ENCODE data around the gene KDM4D.
"Not testable (repeated sequence)": the region's sequence is repeated elsewhere in the genome, so short reads cannot be mapped to it uniquely, and the experiment has no call there.

KDM4D gene

GRCh38 chr11:94973099-94973968 is at the start of gene KDM4D, which contains the start of gene CWC15:
Gene KDM4D (plus strand): TSS chr11:94973709. CDS start chr11:94997373, 23,664 bp downstream.
Gene CWC15 (minus strand): TSS chr11:94973556. CDS start chr11:94972185, 1,371 bp downstream.
- DNase-seq = peak; percentile 75 to 94

GRCh38 chr11:94924171-94924572 is 49.3 kb upstream of the KDM4D start:
- DNase-seq = no peak

- no peak for DNase-seq
Measured at GRCh38 chr11:94924612-94925011, 48.9 kb upstream of the KDM4D start.

DNA sequence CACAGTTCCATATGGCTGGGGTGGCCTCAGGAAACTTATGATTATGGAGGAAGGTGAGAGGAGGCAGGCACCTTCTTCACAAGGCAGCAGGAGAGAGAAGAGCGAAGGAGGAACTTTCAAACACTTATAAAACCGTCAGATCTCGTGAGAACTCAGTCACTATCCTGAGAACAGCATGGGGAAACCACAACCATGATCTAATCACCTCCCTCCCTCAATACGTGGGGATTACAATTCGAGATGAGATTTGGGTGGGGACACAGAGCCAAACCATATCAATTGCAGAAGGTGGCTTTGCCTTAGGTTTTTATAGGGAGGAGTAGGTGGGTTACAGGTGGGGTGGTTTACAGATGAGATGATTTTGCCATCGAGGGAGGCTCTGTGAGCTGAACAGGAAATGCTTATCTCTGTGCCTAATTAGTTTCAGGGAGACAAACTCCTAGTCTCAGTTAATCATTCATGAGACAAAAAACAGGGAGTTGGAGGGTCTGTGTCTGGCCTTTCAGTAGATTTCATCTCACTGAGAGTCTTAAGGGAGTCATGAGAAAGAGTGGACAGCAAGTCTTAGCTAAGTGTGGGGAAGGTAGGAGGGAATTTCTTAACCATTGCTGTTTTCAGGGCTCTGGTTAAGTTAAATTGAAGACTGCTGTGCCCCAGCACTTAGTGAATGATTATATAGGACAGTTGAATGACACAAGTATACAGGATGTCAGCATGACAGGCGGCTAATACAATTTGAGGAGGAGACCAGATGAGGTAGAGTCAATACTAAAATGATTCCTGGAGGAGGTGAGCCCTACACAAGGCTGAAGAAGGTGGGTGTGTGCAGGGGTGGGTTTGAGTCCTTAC is 47.9 kb upstream of the KDM4D start:
- DNase-seq = no peak

DNA sequence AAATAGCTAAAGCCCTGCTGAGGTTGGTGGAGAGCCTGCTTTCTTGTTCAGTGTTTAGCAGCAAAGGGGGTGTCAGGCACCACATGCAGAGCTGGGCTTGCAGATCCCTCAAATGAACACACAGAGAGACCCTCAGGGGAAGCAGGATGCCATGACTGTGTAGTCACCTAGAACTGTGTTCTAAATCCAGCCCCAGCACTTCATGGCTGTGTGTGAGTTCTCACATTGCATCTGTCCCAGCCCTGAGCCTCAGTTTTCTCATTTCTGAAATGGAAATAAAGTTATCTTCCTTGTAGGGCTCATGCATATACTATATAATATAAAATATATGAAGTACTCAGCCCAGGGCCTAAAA is 47.3 kb upstream of the KDM4D start:
- DNase-seq = no peak

GRCh38 chr11:94926698-94927237 is 46.7 kb upstream of the KDM4D start:
- DNase-seq = no peak

DNA sequence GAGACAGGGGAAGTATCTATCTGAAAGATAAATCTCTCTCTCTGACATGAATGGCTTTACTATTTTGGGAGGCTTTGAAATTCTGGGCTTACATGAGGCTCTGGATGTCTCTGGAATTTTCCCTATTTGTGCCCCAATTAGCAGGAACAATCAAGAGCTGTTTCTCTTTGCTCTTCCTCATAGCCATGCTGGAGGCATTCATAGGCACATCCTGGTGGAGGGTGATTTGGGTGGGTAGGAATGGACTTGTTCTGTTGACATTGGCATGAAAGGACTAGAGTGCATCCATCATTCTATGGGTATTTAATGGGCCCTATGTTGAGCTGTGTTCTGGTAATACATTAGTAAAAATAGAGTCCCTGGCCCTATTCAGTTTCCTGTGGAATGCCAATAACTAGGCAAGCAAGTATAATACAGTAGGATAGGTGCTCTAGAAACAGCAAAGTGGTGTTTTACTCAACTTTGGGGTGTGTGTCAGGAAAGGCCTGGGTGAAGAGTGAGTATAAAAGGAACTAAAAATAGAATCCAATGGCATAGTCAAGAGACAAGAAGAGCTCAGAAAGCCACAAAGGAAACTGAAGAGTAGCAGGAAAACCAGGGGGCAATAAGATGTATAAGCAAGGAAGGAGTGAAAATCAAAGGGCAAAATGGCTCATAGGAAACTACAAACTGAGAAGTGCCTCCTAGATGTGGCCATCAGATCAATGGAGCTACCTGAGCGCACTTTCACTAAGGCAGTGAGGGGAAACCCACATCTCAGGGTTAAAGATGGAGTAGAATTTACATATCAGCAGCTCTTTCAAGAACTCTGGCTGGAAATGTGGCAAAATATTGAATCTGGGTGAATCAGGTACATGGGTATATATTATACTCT is 45.2 kb upstream of the KDM4D start:
- DNase-seq = no peak

DNA sequence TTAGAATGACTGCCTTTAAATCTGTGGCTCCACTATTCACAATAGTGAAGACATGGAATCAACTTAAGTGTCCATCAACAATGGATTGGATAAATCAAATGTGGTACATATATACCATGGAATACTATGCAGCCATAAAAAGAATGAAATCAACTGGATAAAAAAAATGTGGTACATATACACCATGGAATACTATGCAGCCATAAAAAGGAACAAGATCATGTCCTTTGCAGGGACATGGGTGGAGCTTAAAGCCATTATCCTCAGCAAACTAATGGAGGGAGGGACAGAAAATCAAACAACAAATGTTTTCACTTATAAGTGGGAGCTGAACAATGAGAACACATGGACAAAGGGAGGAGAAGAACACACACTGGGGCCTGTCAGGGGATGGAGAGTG is 41.4 kb upstream of the KDM4D start:
- DNase-seq = not testable (repeated sequence)

DNA sequence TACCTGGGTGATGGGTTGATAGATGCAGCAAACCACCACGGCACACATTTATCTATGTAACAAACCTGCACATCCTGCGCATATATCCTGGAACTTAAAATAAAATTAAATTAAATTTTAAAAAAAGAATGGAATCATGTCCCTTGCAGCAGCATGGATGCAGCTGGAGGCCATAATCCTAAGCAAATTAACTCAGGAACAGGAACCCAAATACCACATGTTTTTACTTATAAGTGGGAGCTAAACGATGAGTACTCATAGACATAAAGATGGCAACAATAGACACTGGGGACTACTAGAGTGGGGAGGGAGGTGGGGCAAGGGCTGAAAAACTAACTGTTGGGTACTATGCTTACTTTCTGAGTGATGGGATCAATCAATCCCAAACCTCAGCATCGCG is 41.0 kb upstream of the KDM4D start:
- DNase-seq = no peak

- no peak for DNase-seq
Measured at GRCh38 chr11:94933223-94934130, 40.0 kb upstream of the KDM4D start.

GRCh38 chr11:94934362-94934761 is 39.1 kb upstream of the KDM4D start:
- DNase-seq = no peak

DNA sequence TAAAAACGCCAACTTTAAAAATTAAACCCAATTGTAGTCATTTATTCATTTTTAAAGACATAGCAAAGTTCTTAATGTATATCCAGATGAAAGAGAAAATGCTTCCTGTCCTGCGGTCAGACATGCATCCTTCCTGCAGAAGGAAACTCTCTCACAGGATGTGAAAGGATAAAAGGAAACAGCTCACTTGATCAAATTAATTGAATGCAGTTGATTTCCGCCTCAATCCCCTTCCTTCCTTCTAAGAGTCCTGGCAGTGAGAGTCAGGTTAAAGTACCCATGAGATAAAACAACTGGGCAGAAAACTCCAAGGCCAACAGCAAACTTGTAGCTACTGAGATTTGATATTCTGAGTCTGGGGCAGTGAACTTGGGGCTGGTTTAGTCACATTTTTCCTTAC is 38.7 kb upstream of the KDM4D start:
- DNase-seq = no peak

GRCh38 chr11:94938095-94939055 is 35.1 kb upstream of the KDM4D start:
- DNase-seq = peak; percentile 17 to 65

GRCh38 chr11:94939346-94939745 is 34.2 kb upstream of the KDM4D start:
- DNase-seq = no peak

DNA sequence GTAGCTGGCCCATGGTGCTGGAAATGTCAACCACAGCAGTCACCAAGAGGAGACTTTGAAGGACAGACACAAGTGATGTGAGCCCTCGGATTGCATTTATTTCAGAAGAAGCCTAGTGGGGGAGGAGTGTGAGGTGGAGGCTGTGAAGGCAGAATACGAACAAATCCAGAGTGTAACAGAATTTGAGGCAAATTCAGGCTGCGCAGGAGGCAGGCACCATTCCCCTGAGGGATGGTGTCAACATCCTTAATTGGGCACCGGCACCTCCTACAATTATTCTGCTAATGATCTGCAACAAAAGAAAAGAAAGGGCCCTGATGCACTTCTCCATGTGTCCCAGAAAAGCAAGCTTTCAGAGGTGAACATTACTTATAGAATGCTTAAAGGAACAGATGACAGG is 32.4 kb upstream of the KDM4D start:
- no peak for DNase-seq

DNA sequence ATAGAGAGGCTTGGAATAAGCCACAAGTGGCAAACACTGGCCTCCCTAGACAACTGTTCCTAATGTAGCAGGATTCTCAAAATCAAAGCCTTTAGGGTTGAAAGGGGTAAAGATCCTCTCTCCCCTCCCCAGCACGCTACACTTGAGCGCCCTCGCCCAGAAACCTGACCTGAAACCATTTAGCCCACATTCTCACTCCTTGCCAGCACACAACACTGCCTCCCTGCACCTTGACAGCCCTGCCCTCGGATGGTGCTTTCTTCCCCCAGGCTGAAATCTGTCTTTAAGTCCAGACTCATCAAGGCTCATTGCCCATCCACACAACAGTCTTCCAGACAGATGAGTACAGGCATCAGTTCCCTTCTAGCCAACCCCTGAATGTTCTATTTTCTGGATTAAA is 26.7 kb upstream of the KDM4D start:
- DNase-seq = no peak

DNA sequence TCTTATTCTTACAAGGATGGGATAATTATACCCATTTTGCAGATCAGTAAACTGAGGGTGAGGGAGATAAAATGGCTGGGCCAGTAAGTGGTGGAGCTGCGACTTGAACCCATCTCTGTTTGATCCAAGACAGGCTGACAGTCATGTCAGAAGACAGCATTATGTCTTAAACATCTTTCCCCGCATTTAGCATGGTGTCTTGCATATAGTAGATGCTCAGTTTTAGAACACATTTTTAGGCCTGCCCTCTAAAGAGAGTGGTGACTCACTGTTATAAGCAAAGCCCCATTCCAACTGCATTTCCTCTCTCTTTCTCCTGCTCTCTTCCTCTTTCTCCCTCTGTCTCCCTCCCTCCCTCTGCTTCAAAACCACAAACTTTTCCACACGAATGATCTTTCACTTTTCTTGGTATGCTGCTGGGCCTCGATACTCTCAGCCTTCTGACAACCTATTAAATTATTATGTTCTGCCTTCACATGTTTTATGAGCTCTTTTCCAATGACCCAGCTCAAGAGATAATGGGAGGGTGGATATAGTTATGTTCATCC is 25.4 kb upstream of the KDM4D start:
- no peak for DNase-seq

GRCh38 chr11:94954753-94955152 is 18.8 kb upstream of the KDM4D start:
- no peak for DNase-seq

GRCh38 chr11:94956963-94957362 is 16.5 kb upstream of the KDM4D start:
- DNase-seq = no peak

GRCh38 chr11:94958121-94958696 is 15.3 kb upstream of the KDM4D start:
- DNase-seq = no peak
